ENCODE results near the gene CSNK2B.

CSNK2B gene

GRCh38 chr6:31660381-31661261, 5.3 kb upstream of the CSNK2B start, which contains the start of gene C6orf47:
TSS of gene C6orf47 (minus strand) at chr6:31660778. CDS start at chr6:31659947, 831 bp downstream.
- DNase-seq (ENCODE audit: low read depth in 2 of 2) = peak; percentile 56 to 75

GRCh38 chr6:31661262-31662123, 4.4 kb upstream of the CSNK2B start:
- no peak for DNase-seq (ENCODE audit: low read depth in 2 of 2)

DNA sequence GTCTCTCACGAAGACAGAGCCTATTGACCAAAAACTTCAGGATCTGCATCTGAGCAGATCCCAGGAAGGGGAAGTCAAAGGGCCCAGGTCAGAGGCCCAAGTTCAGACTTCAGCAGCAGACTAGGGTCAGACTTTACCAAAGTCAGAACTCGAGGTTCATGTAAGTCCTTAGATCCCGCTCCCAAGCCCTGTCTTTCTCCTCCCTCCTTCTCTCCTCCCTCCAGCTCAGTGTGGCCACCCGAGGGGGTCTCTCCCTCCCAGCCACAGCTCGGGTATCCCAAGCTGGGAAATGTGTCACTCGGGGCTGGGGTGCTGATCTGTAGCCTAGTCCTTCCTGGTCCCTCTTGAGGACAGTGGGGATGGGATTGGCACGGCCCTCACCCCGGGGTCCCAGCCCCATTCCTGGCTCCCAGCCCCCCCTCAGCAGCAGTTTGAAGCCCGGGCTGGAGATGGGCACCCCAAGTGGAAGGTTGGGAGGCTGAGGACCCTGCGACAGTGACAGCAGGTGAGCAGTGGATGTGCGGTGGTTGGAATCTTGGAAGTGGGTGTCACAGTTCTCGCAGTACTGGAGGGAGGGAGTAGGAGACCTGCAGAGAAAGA, 3.7 kb upstream of the CSNK2B start:
- no peak for DNase-seq (ENCODE audit: low read depth in 2 of 2)

DNA sequence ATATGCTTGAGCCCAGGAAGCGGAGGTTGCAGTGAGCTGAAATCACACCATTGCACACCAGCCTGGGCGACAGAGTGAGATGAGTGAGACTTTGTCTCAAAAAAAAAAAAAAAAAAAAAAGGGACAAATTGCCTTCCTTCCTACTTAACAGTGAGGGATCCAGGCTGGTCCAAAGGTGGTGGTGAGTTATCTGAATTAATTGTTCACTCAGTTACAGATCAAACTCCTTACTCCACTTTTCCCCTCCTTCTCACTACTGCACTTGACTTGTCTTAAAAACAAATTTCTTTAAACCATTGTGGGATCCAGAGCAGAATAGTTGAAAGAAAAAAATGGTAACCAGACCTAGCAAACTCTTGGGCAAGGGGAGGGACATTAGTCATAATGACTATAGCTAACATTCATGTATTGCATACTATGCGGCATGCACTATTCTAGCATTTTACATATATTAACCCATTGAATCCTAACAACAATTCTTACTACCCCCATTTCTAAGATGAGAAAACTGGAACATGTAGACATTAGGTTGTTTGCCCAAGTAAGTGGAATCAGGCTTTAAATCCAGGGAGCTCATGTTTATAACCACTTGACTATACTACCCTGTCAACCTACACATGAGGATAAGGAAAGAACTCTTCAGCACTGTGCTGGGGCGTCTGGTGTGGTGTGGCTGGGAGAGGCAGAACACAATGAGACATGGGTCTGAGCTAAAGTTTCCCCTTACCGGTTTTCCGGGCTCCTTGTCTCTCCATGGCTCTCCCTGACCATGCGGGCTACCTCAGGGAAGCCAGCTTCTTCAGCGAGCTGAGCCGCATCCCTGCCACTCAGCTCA, 2.5 kb upstream of the CSNK2B start:
- no peak for DNase-seq (ENCODE audit: low read depth in 2 of 2)

DNA sequence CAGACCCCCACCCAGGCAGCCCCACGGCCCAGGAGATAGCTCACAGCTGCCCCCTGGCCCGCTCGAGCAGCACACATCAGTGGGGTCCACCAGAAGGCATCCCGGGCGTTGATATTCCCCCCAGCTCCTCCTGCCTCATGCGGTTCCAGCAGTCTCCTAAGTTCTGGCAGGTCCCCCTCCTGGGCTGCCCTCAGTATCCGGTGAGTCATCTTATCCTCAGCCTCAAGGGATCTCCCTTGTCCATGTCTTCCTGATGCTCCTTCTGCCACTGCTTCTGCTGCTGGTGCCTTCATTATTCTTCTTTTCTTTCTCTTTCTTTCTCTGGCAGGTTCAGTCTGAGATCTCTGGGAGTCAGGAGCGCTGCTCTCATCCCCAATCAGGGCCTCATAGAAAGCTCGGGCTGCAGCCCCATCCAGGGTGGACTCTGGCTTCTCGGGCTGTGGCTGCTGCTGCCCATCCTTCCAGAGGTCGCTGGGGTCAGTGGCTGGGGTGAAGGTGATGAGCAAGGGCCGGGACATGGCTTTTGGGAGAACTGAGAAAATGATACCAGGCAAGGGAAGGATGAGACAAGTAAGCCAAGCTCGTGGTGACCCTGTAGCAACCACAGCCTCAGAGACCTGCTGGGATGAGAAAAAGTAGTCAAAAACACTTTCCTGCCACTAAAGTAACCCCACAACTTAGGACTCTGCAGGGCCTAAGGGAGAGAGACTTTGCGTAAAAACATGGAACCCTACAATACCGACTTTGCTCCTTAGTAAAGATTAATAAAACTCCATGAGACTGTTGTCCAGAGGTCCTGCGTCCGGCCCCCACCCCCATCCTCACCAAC, 1.7 kb upstream of the CSNK2B start:
- DNase-seq (ENCODE audit: low read depth in 2 of 2) = no peak

- peak; percentile 74 to 75 for DNase-seq (ENCODE audit: low read depth in 2 of 2)
Observed at GRCh38 chr6:31664790-31665500, 935 bp upstream of the CSNK2B start, which contains the start of gene GPANK1. TSS of gene GPANK1 (minus strand) at chr6:31664997. CDS start at chr6:31664478, 519 bp downstream.

GRCh38 chr6:31666337-31666965, 571 bp downstream of the CSNK2B start:
- no peak for DNase-seq (ENCODE audit: low read depth in 2 of 2)

DNA sequence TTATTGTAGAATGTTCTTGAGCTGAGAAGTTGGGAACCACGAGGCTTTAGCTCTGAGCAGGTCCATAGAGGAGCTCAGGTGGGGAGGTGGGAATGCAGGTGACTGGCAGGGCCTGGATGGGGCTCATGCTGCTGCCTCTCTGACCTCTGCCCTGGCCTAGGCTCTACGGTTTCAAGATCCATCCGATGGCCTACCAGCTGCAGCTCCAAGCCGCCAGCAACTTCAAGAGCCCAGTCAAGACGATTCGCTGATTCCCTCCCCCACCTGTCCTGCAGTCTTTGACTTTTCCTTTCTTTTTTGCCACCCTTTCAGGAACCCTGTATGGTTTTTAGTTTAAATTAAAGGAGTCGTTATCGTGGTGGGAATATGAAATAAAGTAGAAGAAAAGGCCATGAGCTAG, 3.8 kb downstream of the CSNK2B start, which contains the start of gene LY6G5B:
LY6G5B (plus strand) TSS at position 301 of the 400 bp plus-strand sequence. CDS start 975 bp downstream, outside the sequence.
- no peak for DNase-seq (ENCODE audit: low read depth in 2 of 2)

GRCh38 chr6:31676322-31676903, 10.5 kb downstream of the CSNK2B start:
- DNase-seq (ENCODE audit: low read depth in 2 of 2) = no peak

DNA sequence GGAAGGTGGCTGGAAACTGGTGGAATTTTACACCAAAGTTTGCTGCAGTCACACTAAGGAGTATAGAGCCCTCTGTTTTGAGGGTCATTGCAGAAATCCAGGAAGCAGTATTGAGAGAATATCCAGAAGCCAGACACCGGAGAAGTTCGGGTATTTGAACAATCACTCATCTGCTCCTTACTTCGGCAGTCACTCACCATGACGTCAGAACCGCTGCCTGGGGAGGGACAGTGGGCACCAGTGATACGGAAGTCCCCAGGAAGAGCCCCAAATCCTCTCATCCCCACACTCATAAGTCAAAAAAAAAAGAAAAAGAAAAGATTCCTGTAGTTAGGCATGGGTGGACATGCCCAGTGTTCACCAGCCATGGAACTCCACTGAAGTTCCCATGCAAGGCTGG, 11.0 kb downstream of the CSNK2B start:
- no peak for DNase-seq (ENCODE audit: low read depth in 2 of 2)

- no peak for DNase-seq (ENCODE audit: low read depth in 2 of 2)
Observed at GRCh38 chr6:31677955-31678354, 12.1 kb downstream of the CSNK2B start.

DNA sequence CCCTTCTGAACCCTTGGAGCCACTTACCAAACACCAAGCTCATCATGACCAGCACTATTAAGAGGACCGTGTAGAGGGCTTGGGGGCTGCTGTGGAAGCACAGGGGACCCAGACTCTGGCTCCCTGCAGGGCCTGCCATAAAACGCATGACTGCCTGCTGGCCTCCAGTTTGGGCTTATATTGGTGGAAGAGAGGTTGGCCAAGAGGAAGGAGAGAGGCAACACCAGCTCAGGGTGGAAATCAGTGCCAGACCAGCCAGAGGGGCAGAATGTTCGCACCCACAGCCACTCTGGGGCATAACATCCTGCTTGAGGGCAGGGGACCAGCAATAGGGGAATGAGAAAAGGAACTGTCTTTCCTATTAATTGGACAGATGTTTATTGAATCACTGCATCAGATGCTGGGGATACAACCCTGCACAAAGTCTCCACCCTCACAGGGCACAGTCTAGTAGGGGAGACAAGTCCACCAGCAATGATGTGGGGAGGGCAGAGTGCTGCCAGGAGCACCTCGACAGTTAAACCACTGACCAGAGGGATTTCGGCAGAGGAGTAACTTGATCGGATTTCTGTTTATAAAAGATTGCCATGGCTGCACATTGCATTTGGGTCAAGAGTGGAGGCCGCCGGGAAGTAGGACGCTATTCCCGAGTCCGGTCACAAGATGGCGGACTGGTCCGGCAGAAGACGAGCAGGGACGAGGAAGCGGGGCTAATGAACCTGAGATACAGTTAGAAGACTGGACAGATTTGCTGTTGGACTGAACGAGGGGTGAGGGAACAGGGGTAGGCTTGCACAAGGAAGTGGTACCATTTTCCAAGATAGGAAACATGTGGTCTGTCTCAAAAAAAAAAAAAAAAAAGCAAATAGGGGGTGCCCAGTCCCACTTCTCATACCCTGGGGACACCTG, 14.6 kb downstream of the CSNK2B start, which contains the start of gene LY6G5C:
LY6G5C (minus strand) TSS at position 842 of the 909 bp plus-strand sequence; CDS start at position 148, 694 bp downstream.
- peak; percentile 44 to 52 for DNase-seq (ENCODE audit: low read depth in 2 of 2)

DNA sequence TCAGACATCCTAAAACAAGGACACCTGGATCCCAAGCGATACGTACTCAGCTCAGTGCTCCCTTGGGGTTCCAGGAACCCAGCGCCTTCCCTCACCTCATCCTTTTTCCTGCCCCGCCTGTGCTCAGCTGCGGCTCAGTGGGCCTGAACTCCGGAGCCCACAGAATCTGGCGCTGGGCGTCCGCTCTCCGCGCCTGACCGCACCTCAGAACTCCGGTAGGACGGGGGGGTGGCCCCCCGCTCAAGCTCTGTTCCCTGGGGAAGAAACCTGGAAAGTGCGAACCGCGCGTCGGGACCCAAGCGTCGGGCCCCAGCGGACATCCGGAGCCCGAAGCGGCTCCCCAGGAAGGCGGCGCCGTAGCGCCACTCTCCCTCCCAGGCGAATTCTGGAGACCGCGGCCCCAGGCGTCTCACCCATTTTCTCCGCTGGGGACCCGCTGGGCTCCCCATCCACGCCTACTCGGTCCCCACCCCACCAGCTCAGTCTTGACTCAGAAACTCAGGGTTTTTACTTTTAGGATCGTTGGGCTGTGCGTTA, 15.3 kb downstream of the CSNK2B start:
- peak; percentile 17 to 37 for DNase-seq (ENCODE audit: low read depth in 2 of 2)

DNA sequence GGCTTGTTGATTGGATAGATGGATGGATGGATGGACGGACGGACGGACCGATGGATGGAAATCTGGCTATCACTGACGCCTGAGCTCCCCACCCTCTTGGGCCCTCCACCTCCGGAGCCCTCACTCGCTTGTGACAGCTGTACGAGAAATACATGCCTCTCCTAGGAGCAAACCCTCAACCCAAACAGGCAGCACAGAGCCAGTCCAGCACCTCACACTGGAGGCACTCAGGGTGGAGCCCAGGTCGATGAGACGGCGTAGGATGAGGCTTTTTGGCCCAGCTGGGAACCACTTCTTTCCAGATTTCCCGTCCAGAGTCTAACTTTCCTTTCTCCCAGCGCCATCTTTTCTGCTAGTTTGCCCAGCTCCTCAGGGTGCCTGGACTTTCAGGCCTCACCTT, 17.7 kb downstream of the CSNK2B start:
- DNase-seq (ENCODE audit: low read depth in 2 of 2) = no peak

DNA sequence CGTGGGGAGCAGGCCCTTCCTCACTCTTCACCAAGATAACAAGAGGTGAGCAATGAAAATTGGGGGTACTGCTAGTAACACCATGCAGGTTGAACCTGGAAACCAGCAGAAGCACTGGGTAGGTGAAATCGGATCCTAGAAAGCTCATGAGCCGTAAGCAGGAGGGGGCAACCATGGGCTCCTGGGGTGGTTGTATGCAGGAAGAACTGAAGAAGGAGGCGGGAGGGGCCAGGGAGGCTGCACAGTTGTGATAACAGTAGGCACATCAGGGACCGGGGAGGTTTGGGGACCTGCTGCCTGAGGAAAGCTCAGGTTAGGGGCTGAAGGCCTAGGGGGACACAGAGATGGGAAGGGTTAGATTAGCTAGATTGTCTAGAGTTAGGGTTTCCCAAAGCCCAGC, 20.6 kb downstream of the CSNK2B start:
- no peak for DNase-seq (ENCODE audit: low read depth in 2 of 2)

- DNase-seq (ENCODE audit: low read depth in 2 of 2) = no peak
Observed at GRCh38 chr6:31687321-31687720, 21.4 kb downstream of the CSNK2B start.
